Right lobe of liver (tissue), 4 donors: ENCODE measurements around the gene CPNE2.

Source experiments
- CTCF ChIP-seq, 4 donors: fragments of 200-600 bp in 3 of 4; fragments of 450-650 bp in 1 of 4; IDR thresholded peaks; one replicate each; pipeline versions ENCODE4 v1.5.1 to v1.8.0; 2016 to 2022; ENCODE audit warnings: antibody characterized with exemption in 4 of 4, mild to moderate bottlenecking in 2 of 4
- POLR2A ChIP-seq: fragments of 450-650 bp; IDR thresholded peaks from one replicate; pipeline ENCODE4 v1.6.1; 2017; ENCODE audit warnings: antibody characterized with exemption, mild to moderate bottlenecking
- donor health status: DM: no; HTN: no; CAD: no.
- donor health status: DM: no; HTN: no; CAD: no.
- donor health status: DM: no; HTN: yes; CAD: no.

GRCh38 chr16:57048095-57048494, 44.3 kb upstream of the CPNE2 start:
- no peak for TF ChIP-seq POLR2A
- no peak for TF ChIP-seq CTCF (IDR thresholded peaks at IDR 0.05)
